ENCODE measurements around the gene ZFP36L1.

ZFP36L1 gene, protein sequence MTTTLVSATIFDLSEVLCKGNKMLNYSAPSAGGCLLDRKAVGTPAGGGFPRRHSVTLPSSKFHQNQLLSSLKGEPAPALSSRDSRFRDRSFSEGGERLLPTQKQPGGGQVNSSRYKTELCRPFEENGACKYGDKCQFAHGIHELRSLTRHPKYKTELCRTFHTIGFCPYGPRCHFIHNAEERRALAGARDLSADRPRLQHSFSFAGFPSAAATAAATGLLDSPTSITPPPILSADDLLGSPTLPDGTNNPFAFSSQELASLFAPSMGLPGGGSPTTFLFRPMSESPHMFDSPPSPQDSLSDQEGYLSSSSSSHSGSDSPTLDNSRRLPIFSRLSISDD

DNA sequence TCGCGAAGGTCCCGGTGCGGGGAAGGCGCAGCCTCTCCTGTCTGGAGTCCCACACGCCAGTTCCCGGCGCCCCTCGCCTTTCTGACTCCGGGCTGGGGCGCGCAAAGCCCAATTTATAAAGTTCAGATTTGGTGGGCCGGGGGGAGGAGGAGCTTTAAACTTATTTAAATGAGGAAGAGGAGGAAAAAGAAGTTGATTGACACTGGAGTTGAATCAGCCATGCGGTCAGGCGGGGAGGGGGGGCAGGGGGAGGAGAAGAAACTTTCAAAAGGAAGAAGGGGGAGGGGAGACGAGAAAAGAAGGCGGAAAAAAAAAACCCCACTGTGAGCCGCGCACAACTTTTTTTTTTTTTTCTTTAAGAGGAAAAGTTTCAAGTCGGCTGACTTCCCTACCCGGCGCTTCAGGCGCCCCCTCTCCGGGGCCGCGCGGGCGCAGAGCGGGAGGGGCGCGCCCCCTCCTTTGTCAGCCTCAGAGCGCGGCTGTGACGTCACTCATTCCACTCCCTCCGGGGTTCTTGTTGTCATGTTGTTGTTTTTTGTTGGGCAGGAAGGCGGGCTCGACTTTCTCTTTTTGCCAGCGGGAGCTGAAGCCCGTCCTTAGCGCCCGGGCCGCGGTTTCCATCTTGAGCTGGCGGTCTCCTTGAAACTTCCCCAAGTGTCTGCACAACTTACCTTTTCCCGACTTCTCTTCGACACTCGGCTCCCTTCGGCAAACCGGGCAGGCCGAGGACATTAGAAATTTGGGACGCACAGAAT, at the start of gene ZFP36L1:
TSS of gene ZFP36L1 (minus strand) at position 89 of the 755 bp plus-strand sequence. CDS start 129 bp downstream, outside the sequence.
- DNase-seq (ENCODE audit: insufficient read length, low spot score) = no peak
- FAIRE-seq = no peak

DNA sequence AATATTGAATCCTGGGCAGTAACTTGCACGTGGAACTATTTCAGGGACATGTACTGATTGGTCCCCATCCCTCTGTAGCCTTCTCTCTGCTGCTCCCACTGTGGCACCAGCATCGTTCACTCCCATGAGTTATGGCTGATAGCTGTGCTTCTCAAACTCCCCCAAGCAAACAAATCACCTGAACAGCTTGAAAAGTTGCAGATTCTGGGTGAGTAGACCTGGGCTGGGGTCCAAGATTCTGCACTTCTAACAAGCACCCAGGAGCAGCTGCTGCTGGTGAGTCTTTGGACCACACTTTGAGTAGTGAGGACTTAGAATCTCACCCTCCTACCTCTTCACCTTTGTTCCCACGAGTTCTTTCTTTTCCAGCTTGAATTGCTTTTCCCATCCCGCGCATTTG, 49.4 kb upstream of the ZFP36L1 start:
- DNase-seq (ENCODE audit: insufficient read length, low spot score) (no peak), FAIRE-seq (no peak)

DNA sequence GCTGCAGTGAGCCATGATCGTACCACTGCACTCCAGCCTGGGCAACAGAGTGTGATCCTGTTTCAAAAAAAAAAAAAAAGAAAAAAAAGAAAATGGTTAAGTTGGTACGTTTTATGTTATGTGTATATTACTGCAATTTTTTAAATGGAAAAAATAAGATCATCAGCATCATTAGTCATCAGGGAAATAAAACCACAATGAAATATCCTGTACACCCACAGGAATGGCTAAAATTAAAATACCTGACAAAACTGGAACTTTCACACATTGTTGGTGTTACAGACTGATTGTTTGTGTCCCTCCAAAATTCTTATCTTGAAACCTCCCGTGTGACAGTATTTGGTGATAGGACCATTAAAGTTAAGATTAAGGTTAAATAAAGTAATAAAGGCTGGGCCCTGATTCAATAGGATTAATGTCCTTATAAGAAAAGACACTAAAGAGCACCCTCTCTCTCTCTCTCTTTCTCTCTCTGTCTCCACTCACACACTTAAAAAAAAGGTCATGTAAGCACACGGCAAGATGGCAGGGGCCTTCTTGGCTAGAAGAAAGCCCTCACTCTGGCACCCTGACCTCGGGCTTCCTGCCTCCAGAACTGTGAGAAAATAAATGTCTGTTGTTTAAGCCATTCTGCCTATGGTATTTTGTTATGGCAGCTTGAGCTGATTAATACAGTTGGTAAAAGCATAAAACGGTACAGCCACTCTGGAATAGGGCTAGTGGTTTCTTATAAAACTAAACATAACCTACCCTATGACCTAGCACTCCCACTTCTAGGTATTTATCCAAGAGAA, 48.3 kb upstream of the ZFP36L1 start:
- FAIRE-seq (no peak), DNase-seq (ENCODE audit: insufficient read length, low spot score) (no peak)

DNA sequence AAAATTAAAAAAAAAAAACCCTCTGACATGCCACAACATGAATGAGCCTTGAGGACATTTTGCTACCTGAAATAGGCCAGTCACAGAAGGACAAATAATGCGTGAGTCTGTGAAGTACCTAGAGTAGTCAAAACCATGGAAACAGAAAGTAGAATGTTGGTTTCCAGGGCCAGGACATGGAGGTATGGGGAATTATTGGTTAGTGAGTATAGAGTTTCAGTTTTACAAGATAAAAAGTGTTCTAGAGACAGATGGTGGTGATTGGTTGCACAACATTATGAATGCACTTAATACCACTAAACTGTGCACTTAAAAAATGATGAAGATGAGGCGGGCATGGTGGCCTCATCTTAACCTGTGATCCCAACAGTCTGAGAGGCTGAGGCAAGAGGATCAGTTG, 47.6 kb upstream of the ZFP36L1 start:
- no peak for DNase-seq (ENCODE audit: insufficient read length, low spot score)
- no peak for FAIRE-seq

DNA sequence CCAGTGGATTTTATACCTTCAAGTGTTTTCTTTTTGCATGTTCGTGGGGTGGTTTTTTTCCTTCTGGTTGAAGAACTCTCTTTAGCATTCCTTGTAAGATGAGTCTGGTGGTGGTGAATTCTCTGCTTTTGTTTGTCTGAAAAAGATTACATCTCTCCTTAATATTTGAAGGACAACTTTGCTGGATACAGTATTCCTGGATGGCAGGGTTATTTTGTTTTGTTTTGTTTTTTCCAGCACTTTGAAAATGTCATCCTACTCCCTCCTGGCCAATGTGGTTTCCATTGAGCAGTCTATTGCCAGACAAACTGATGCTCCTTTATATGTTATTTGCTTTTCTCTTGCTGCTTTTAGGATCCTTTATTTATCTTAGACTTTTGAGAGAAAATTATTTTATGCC, 43.2 kb upstream of the ZFP36L1 start:
- DNase-seq (ENCODE audit: insufficient read length, low spot score) = no peak
- no peak for FAIRE-seq

DNA sequence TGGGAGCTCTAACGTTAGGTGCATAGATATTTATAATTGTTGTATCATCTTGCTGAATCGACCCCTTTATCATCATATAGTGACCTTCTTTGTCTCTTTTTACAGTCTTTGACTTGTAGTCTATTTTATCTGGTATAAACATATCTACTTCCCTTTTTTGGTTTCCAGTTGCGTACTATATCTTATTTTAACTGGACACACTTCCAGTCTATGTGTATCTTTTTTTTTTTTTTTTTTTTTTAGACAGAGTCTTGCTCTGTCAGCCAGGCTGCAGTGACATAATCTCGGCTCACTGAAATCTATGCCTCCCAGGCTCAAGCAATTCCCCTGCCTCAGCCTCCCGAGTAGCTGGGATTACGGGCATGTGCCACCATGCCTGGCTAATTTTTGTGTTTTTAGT, 41.9 kb upstream of the ZFP36L1 start:
- DNase-seq (ENCODE audit: insufficient read length, low spot score) (no peak), FAIRE-seq (no peak)

DNA sequence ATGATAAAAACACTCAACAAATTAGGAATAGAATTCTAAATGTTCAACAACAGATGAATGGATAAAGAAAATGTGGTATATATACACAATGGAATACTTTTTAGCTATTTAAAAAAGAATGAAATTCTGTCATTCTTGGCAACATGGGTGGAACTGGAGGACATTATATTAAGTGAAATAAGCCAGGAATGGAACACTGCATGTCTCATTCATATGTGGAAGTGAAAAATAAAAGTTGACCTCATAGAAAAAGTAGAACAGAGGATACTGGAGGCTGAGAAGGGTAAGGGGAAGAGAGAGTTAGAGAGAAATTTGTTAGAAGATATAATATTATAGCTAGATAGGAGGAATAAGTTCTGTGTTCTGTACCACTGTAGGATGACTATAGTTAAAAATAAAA, 35.8 kb upstream of the ZFP36L1 start:
- DNase-seq (ENCODE audit: insufficient read length, low spot score) (no peak), FAIRE-seq (no peak)

DNA sequence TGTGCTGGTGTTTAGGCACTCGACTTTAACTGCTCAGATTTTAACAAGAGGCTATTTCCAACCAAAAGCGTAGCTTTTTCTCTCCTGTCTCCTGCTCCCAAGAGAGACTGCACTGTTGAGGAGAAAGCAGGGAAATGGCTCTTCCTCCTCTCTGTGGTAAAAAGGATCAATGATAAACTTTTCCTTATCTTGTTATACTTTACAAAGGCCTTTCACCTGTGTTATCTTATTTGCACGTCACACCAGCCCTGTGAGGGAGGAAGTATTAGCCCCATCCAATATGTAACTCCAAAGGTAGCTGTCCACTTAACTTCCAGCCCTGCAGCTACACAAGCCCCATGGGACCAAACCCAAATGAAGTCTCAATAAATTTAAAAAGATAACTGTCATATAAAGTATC, 32.9 kb upstream of the ZFP36L1 start:
- FAIRE-seq = no peak
- DNase-seq (ENCODE audit: insufficient read length, low spot score) = no peak

DNA sequence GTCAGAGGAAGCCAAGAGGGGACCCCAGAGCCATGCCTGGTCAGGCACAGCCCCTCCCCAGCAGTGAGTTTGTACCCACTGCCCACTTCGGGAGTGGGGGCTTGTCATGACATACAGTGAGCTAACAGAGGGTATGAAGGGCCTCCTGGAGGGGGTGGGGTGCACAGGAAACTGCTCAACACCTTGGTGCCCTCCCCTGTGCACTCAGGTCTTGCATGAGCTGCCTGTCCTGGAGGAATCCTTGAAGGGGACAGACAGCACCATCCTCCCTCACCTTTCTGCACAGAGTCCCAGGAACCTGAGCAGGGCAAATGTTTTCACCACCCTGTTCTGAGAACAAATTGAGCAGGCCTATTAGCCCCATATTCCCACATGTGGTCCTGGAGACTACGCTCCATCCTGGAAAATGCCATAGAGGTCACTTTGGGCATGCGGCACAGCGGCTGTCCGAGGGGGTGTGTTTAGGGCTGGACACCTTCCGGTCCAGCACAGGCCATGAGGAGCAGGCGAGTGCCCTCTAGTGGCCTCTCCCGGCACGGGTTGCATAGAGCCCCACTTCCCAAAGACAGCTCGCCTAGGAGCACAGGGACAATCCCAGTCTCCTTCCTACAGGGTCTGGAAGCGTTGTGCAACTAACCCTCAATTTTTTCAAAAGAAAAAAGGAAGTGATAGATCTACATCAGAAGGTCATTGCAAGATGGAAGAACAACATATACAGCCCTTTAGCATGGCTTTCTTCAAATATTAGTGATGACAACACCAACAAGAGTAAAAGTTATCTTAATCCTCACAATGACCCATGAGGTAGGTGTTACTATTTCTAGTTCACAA, 31.9 kb upstream of the ZFP36L1 start:
- no peak for DNase-seq (ENCODE audit: insufficient read length, low spot score)
- peak; percentile 77 for FAIRE-seq

DNA sequence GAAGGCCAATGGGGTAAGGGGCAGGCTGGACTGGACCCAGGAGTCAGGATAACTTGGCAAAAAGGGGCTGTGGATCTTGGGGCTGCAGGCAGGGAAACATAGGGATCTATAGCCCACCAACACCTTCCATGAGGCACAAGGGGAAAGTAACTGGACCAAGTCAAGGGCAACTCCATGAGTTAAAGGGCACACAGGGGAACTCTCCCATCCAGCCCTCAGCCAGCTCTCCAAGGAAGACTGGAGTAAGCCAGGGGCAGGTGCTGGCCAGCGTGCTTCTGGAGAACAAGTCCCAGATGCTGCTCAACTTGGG, 31.3 kb upstream of the ZFP36L1 start:
- DNase-seq (ENCODE audit: insufficient read length, low spot score) = no peak

DNA sequence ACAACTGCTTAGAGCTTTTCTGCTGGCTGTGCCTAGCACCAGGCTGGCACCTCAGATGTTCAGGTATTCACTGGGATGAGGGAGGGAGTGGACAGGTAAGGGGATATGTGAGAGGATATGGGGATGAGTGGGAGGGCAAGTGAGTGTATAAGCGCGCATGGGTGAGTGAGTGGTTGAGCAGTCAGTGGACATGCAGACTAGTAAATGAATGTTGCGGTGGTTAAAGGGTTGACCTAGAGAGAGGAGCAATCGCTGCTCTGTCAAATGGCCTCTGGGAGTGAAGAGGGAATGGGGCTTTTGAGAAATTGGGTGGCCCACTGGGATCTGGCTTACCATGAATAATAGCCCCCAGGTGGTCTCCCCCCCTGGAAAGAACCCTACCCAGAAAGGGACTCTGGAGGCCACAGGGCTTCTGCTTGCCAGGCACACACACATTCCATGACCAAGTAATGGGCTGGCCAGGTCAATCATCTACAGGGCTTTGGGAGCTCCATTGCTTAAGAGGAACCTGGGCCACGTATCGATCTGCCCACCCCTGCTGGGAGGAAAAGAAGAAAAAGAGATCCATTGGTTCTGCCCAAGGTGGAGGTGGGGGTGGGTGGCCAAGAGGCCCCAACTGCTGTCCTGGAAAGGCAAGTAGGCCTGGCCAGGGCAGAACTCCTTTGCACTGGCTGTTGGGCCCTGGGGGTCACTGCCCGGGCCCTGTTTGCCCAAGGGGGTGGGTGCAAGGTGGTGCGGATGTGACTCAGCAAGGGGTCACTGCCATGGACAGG, 30.8 kb upstream of the ZFP36L1 start:
- DNase-seq (ENCODE audit: insufficient read length, low spot score) (no peak), FAIRE-seq (no peak)

More for the DNA sequence above, 31.3 kb upstream of the ZFP36L1 start:
- FAIRE-seq = no peak

DNA sequence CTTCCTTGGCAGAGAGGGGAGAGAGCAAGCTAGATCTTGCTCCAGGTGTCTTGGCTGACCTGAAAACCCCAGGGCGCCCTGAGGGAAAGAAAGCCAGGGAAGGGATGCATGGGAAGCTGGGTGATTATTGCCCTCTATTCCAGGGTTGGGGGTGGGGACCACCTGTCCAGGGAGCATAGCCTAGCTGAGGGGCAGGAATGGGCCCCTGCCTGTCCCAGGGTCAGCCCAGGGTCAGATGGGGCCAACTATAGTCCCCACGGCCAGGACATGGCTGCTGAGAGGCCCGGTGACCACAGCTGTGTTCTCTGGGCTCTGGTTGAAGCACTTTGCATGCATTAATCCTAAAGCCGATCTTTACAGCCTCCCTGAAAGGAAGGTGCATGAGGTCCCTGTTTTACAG, 30.1 kb upstream of the ZFP36L1 start:
- no peak for FAIRE-seq
- no peak for DNase-seq (ENCODE audit: insufficient read length, low spot score)

DNA sequence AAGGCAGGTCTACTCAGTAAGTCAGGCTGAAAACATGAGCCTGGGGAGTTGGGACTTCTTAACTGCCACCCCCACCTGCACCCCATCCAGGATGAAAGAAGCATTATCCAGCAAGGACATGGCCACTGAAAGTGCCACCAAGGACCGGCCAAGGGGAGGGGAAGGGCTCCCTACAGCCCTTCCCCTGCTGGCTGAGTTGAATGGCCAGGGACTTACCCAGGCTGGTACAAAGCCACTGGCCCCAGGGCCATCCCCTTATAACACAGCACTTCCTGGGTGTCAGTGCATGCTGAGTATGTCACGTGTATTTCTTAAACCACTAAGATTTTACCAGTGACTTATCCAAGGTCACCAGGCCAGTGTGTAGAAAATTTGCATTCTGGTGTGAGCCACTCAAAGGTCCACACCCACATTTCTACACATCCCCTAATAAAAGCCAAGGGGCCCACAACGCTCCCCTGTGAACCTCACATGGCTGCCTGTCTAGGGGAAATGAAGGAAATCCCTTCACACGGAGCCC, 29.3 kb upstream of the ZFP36L1 start:
- DNase-seq (ENCODE audit: insufficient read length, low spot score) (no peak), FAIRE-seq (peak; percentile 95)

DNA sequence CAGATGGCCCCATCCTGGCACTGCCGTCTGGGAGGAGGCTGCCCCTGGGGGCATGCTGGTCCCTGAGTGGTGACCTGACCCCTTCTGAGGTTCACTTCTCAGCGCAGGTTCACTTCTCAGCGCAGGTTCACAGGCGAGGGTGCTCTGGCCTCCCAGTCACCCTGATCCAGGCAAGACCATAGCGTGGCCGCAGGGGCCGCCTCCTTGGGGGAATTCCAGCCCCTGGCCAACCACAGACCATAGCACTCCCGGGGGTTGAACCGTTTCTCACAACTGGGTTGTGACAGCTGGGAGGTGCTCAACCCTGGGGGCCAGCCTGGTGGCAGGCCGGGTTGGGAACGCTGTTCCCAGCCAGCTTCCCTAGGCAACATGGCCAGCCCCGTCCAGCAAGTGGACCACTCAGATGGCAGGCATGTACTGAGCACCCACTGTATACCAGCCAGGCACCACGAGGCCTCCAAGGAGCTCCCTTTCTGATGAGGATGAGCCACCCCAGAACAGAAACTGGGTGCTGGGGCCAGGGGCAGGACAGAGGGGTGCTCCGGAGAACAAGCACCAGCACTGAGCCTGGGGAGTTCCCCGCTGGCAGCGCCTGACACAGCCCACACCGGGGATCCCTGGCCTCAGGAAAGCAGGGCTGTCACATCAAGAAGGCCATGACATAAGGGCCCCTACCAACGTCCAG, 28.3 kb upstream of the ZFP36L1 start:
- DNase-seq (ENCODE audit: insufficient read length, low spot score) (no peak), FAIRE-seq (peak; percentile 76)

DNA sequence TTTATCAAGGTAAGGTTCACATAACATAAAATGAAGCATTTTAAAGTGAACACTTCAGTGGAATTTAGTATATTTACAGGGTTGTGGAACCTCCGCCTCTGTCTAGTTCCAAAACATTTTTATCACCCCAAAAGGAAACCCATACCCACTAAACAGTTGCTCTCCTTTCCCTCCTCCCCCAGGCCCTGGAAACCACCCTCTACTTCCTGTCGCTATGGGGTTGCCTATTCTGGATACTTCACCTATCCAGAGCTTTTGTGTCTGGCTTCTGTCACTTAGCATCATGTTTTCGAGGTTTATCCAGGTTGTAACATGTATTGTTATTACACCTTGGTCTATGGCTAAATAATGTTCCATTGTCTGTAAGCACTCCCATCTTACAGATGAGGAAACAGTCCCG, 27.7 kb upstream of the ZFP36L1 start:
- no peak for DNase-seq (ENCODE audit: insufficient read length, low spot score)

DNA sequence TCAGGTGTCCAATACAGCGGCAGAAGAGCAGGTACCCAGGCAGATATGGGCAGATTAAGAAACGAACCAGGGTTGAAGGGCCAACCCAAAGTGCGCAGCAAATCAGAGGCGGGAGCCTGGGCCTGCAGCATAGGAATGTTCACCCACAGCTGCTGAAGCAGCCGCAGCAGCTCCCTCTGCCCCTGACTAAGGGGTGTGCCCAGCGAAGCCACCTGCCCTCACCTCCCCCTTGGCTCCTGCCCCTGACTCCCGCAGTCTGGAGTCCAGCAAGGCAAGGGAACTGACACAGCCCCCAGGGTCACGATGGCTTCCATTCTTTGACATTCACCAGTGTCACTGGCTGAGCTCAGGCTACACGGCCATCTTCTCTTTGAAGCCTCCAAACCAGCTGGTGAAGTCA, 27.3 kb upstream of the ZFP36L1 start:
- no peak for FAIRE-seq
- no peak for DNase-seq (ENCODE audit: insufficient read length, low spot score)

More for the DNA sequence above, 27.7 kb upstream of the ZFP36L1 start:
- peak; percentile 45 for FAIRE-seq

DNA sequence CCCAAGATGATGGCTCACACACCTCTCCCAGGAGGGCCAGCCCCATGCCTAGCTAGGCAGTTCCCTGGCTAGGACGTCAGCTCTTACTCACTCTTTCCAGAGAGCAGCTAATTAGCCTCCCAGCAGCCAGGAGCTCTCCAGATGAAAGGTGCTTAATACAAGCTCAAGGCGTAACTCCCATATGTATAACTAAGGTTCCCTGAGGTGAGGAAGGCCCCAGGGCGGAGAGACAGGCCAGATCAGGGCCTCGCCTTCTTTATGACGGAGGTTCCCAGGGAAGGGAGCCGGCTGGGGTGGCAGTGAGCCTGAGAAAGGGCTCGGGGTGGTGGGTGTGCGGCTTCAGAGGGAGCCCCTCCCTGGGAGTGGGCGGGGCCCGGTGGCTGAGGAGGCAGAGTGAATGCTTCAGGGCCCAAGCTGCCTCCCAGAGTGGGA, 26.4 kb upstream of the ZFP36L1 start:
- no peak for DNase-seq (ENCODE audit: insufficient read length, low spot score)
- FAIRE-seq = no peak

DNA sequence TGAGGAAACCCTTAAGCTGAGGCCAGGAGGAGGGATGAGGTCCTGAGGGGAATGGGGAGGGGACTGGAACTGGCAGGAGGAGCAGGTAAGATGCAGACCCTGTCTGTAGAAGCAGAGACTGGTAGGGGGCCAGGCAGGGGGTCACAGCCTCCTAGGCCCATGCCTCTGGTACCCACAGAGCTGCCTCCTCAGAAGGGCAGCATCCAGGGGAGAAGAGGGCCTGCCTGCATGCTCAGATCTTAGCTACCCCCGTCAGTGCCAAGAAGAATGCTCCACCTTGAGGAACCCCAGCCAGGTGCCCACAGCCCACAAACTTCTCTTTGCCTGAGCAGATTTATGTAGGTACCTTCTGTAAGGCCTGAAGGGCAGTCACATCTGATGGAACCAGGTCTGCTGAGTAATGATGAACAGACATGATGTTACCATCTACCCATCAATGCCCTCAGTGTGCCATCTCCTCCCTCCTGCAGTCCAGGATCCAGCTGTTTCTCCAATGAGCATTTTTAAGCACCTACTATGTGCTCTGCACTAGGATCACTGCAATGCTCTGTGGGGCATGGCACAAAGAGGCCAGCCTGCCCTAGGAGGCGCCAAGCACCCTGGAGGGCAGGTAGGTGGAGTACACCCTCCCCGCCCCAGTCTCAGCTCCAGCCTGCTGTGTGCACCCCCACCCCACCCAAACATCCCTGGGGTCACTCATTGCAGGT, 24.8 kb upstream of the ZFP36L1 start:
- DNase-seq (ENCODE audit: insufficient read length, low spot score) (no peak), FAIRE-seq (no peak)

Measured in GM19239 (cell line).